VCaP (cell line): ENCODE results near the gene SGCA.

Experiments used
- H3K27ac ChIP-seq: fragments of 450-650 bp; 2 replicates; pipeline ENCODE4 v1.5.1; 2017
- CTCF ChIP-seq: fragments of 450-650 bp; conservative IDR thresholded peaks from 2 replicates; pipeline ENCODE4 v1.5.1; 2017; ENCODE audit warnings: mild to moderate bottlenecking, moderate library complexity

The SGCA gene

GRCh38 chr17:50143461-50144176, 22.2 kb upstream of the SGCA start:
- H3K27ac ChIP-seq: no peak overlapping the region
- TF ChIP-seq CTCF: no peak

- H3K27ac ChIP-seq: no peak overlapping the region
- TF ChIP-seq CTCF: no peak
These were observed 21.4 kb upstream of the SGCA start for GRCh38 chr17:50144355-50144754.

GRCh38 chr17:50144845-50145531, 20.8 kb upstream of the SGCA start:
- no peak for TF ChIP-seq CTCF
- no peak overlapping the region for H3K27ac ChIP-seq

GRCh38 chr17:50145532-50146229, 20.1 kb upstream of the SGCA start:
- no peak overlapping the region for H3K27ac ChIP-seq
- TF ChIP-seq CTCF: no peak

- TF ChIP-seq CTCF: no peak; the same call in 1 of the 2 replicates
- no peak overlapping the region for H3K27ac ChIP-seq
These were observed 19.4 kb upstream of the SGCA start for GRCh38 chr17:50146230-50146926.

GRCh38 chr17:50146927-50147665, 18.7 kb upstream of the SGCA start:
- no peak for TF ChIP-seq CTCF
- H3K27ac ChIP-seq: no peak overlapping the region
